K562 (cell line): Measurements from ENCODE around the gene HFE. TPM values are rescaled to one million over a fixed set of nuclear protein-coding genes. Genes with fewer than 3 reads are reported as not detected.
A peak's percentile ranks its signal among the peaks of the same experiment; 100 is the strongest.
"Not testable (repeated sequence)": the region's sequence is repeated elsewhere in the genome, so short reads cannot be mapped to it uniquely, and the experiment has no call there.

Experiments used
- ATAC-seq: fragments of 200-7000 bp; cut with Tn5 transposase; 3 replicates; pipeline ENCODE4 v1.9.1; 2020; ENCODE audit warnings: moderate library complexity
- BruUV-seq: library from RNA; stranded (reverse); fragments of 400-500 nt; replicated peaks from 2 replicates; lab custom pipeline; 2021; lab: Mats Ljungman, UMichigan
- CTCF ChIA-PET: fragments of 300-600 bp; formaldehyde crosslinking; extraction: SDS; loops from one replicate; lab custom pipeline; 2021; ENCODE audit warnings: low intra/inter-chr PET ratio; lab: Yijun Ruan, JAX
- POLR2A ChIA-PET: fragments of 300-600, 350-650 bp; sonication (Branson Sonifier 250); formaldehyde crosslinking; extraction: SDS; loops from one replicate; lab custom pipeline; 2021; ENCODE audit warnings: antibody characterized with exemption, inconsistent platforms; lab: Yijun Ruan, JAX
- DNase-seq, 4 experiments: peaks; one replicate each; pipeline versions ENCODE4 v3.0.0 to v3.0.0-alpha.2; 2011 to 2018; ENCODE audit warnings: low spot score in 3 of 4, mixed read lengths in 3 of 4; ENCODE audit errors: extremely low read depth in 1 of 4
- FAIRE-seq: peaks from 2 replicates; lab custom pipeline; 2011; peaks lifted over from hg19 to GRCh38; lab: Jason Lieb, UNC
- H2AFZ ChIP-seq: 2 replicates; pipeline ENCODE4 v1.6.0; 2011; ENCODE audit warnings: low read depth, low read length, control low read depth, inconsistent platforms
- H3K27ac ChIP-seq: fragments of 200-600 bp; 3 replicates; pipeline ENCODE4 v1.8.0; 2011; ENCODE audit warnings: low read depth, mild to moderate bottlenecking, control low read depth, inconsistent platforms, low read length, moderate library complexity, mixed read lengths; ENCODE audit errors: extremely low read depth
- H3K27me3 ChIP-seq, 2 experiments: fragments of 300-600 bp in 1 of 2; 2 replicates in 1 of 2; 3 replicates in 1 of 2; pipeline versions ENCODE4 v1.6.0 to v1.8.0; 2011; ENCODE audit warnings: inconsistent platforms in 2 of 2, low read length in 2 of 2, mild to moderate bottlenecking in 1 of 2, mixed read lengths in 1 of 2, moderate library complexity in 1 of 2; ENCODE audit not compliant: control insufficient read depth in 2 of 2, insufficient read depth in 2 of 2
- H3K36me3 ChIP-seq: fragments of 300-600 bp; 3 replicates; pipeline ENCODE4 v1.8.0; 2011; ENCODE audit warnings: mild to moderate bottlenecking, low read length, inconsistent platforms; ENCODE audit not compliant: control insufficient read depth, insufficient read depth
- H3K4me1 ChIP-seq, 2 experiments: fragments of 200-600 bp in 1 of 2; replicated peaks in 1 of 2; 2 replicates in 1 of 2; 3 replicates in 1 of 2; pipeline versions ENCODE4 v1.5.1 to v1.8.0; 2011; ENCODE audit warnings: inconsistent platforms in 2 of 2, low read length in 2 of 2, mild to moderate bottlenecking in 1 of 2, mixed read lengths in 1 of 2, moderate library complexity in 1 of 2; ENCODE audit not compliant: control insufficient read depth in 2 of 2, insufficient read depth in 2 of 2
- H3K4me2 ChIP-seq: 2 replicates; pipeline ENCODE4 v1.6.1; 2011; ENCODE audit warnings: low read length, control low read depth, inconsistent platforms, mixed read lengths; ENCODE audit not compliant: insufficient read depth
- H3K4me3 ChIP-seq: fragments of 200-600 bp; sonication (generic), shearing (Covaris generic); 2 replicates; pipeline ENCODE4 v1.5.1; 2016; ENCODE audit warnings: control low read depth, inconsistent platforms
- H3K79me2 ChIP-seq: fragments of 200-600 bp; 3 replicates; pipeline ENCODE4 v1.8.0; 2011; ENCODE audit warnings: low read length, inconsistent platforms; ENCODE audit not compliant: control insufficient read depth, insufficient read depth
- H3K9ac ChIP-seq, 2 experiments: 2 replicates each; pipeline versions ENCODE4 v1.6.0 to v1.6.1; 2011; ENCODE audit warnings: low read depth in 2 of 2, low read length in 2 of 2, control low read depth in 1 of 2, inconsistent platforms in 1 of 2, mild to moderate bottlenecking in 1 of 2, mixed read lengths in 1 of 2; ENCODE audit not compliant: insufficient read depth in 1 of 2
- H3K9me1 ChIP-seq: one replicate; pipeline ENCODE4 v1.6.0; 2011; ENCODE audit warnings: inconsistent platforms, mild to moderate bottlenecking, low read length, moderate library complexity; ENCODE audit not compliant: control insufficient read depth, insufficient read depth
- H3K9me3 ChIP-seq: replicated peaks from 2 replicates; pipeline ENCODE4 v1.5.1; 2011; ENCODE audit warnings: low read depth, low read length, inconsistent platforms; ENCODE audit not compliant: control insufficient read depth, insufficient read depth
- H4K20me1 ChIP-seq: replicated peaks from 2 replicates; pipeline ENCODE4 v1.6.1; 2011; ENCODE audit warnings: low read length, inconsistent platforms, mixed read lengths; ENCODE audit not compliant: control insufficient read depth, insufficient read depth
- CBFA2T3 ChIP-seq: fragments of 450-650 bp; IDR thresholded peaks from 2 replicates; pipeline ENCODE4 v1.6.1; 2017
- CREB1 ChIP-seq, 2 experiments: sonication (generic) in 1 of 2; formaldehyde crosslinking in 1 of 2; IDR thresholded peaks; 2 replicates each; pipeline versions ENCODE4 v1.6.1 to v1.8.0; 2012 to 2022; ENCODE audit warnings: inconsistent platforms in 1 of 2, mild to moderate bottlenecking in 1 of 2, missing genetic modification reagents in 1 of 2, moderate library complexity in 1 of 2
- CTBP1 ChIP-seq: fragments of 450-650 bp; IDR thresholded peaks from 2 replicates; pipeline ENCODE4 v1.6.1; 2016; ENCODE audit warnings: borderline replicate concordance
- DPF2 ChIP-seq: fragments of 450-650 bp; IDR thresholded peaks from 2 replicates; pipeline ENCODE4 v1.6.1; 2016
- ELF1 ChIP-seq: fragments of 200-800 bp; sonication (Bioruptor generic); IDR thresholded peaks from 2 replicates; pipeline ENCODE4 v1.6.1; 2016; ENCODE audit warnings: missing genetic modification characterization, missing compliant biosample characterization
- ETV1 ChIP-seq: fragments of 450-650 bp; conservative IDR thresholded peaks from 2 replicates; pipeline ENCODE4 v1.6.1; 2016; ENCODE audit warnings: missing genetic modification characterization, control low read depth, low read depth, missing compliant biosample characterization
- HES1 ChIP-seq: fragments of 450-650 bp; IDR thresholded peaks from 2 replicates; pipeline ENCODE4 v1.6.1; 2016; ENCODE audit warnings: low read depth, mild to moderate bottlenecking, moderate library complexity
- LCOR ChIP-seq: sonication (generic); formaldehyde crosslinking; IDR thresholded peaks from 2 replicates; pipeline ENCODE4 v1.8.0; 2022; ENCODE audit warnings: mild to moderate bottlenecking, missing genetic modification reagents
- NCOA1 ChIP-seq: fragments of 450-650 bp; IDR thresholded peaks from 2 replicates; pipeline ENCODE4 v1.6.1; 2016; ENCODE audit warnings: low read depth
- POLR2B ChIP-seq: fragments of 450-650 bp; IDR thresholded peaks from 2 replicates; pipeline ENCODE4 v1.6.1; 2018; ENCODE audit warnings: low read depth; ENCODE audit not compliant: partially characterized antibody
- RBM25 ChIP-seq: fragments of 200-400 bp; formaldehyde crosslinking; IDR thresholded peaks from 2 replicates; pipeline ENCODE4 v1.6.1; 2018; ENCODE audit warnings: low read length, low read depth, moderate library complexity; ENCODE audit not compliant: severe bottlenecking
- SUPT5H ChIP-seq: fragments of 450-650 bp; IDR thresholded peaks from 2 replicates; pipeline ENCODE4 v1.6.1; 2016
- TEAD4 ChIP-seq, 2 experiments: sonication (generic) in 1 of 2; formaldehyde crosslinking in 1 of 2; IDR thresholded peaks; 2 replicates each; pipeline versions ENCODE4 v1.6.1 to v1.8.0; 2012 to 2022; ENCODE audit warnings: borderline replicate concordance in 1 of 2, inconsistent platforms in 1 of 2, low read length in 1 of 2, mild to moderate bottlenecking in 1 of 2, missing genetic modification reagents in 1 of 2
- TFE3 ChIP-seq: fragments of 450-650 bp; formaldehyde crosslinking; IDR thresholded peaks from 2 replicates; pipeline ENCODE4 v1.4.0; 2020; ENCODE audit warnings: mild to moderate bottlenecking, mixed read lengths
- THAP12 ChIP-seq: fragments of 250-450 bp; sonication (Bioruptor Pico); IDR thresholded peaks from 2 replicates; pipeline ENCODE4 v1.9.0; 2021; ENCODE audit warnings: mild to moderate bottlenecking, inconsistent platforms
- TOE1 ChIP-seq, 2 experiments: fragments of 450-650 bp in 1 of 2; sonication (generic) in 1 of 2; formaldehyde crosslinking in 1 of 2; IDR thresholded peaks; 2 replicates each; pipeline versions ENCODE4 v1.7.1 to v1.8.0; 2016 to 2022; ENCODE audit warnings: borderline replicate concordance in 2 of 2, mild to moderate bottlenecking in 2 of 2, antibody characterized with exemption in 1 of 2, inconsistent platforms in 1 of 2, low read depth in 1 of 2, missing genetic modification reagents in 1 of 2, moderate library complexity in 1 of 2
- TRIM28 ChIP-seq: fragments of 450-650 bp; IDR thresholded peaks from 2 replicates; pipeline ENCODE4 v1.6.1; 2017
- ZBED1 ChIP-seq: IDR thresholded peaks from 2 replicates; pipeline ENCODE4 v1.6.1; 2014
- WGBS: fragments of 100-300 bp; shearing (Covaris generic); methylation state at CpG from one replicate; pipeline ENCODE4 v1.1.6; 2016; ENCODE audit warnings: low coverage, mixed read lengths; ENCODE audit not compliant: insufficient coverage; ENCODE audit errors: missing lambda C conversion rate; 5-methylcytosine and 5-hydroxymethylcytosine counted together
- in situ Hi-C: fragments of 300-500 bp; cut with MboI; formaldehyde crosslinking; loops from 4 replicates; pipeline ENCODE4 v1.15.0; 2018; ENCODE audit warnings: inconsistent platforms, mixed read lengths
- intact Hi-C: fragments of 100-400 bp; cut with micrococcal nuclease; formaldehyde crosslinking; loops from 2 replicates; pipeline ENCODE4 v1.14.2; 2022
- polyA plus RNA-seq, 8 experiments: library from polyadenylated mRNA; depleted of rRNA in 4 of 8; stranded (reverse) in 5 of 8; unstranded in 3 of 8; fragments of >200 nt; fragmentation: Nextera tagmentation in 2 of 8; fragmentation: Illumina TruSeq in 1 of 8; extraction: Ambion mirVana in 2 of 8; extraction: Trizol in 1 of 8; gene quantifications; 2 replicates each; pipeline versions ENCODE4 v1.2.1 to v1.2.3, GENCODE V29; 2011 to 2014; ENCODE audit warnings: inconsistent platforms in 1 of 8, missing spikeins in 1 of 8
- total RNA-seq, 7 experiments: library from RNA; depleted of rRNA in 6 of 7; stranded (reverse); fragments of >200 nt in 6 of 7; fragmentation: Illumina TruSeq in 2 of 7; extraction: Trizol in 2 of 7; gene quantifications; 2 replicates each; pipeline versions ENCODE4 v1.2.1 to v1.2.3, GENCODE V29; 2011 to 2021; ENCODE audit warnings: low replicate concordance in 1 of 7

HFE gene
- total and polyA plus RNA-seq, 9 of the 15 experiments (the other 6 are each of a cell fraction or from before 2014, with no cell fraction given) = 0.14 to 1.2 (median 0.76) TPM

- H4K20me1 ChIP-seq; H3K9me1 ChIP-seq; H2AFZ ChIP-seq; intact Hi-C loops; H3K36me3 ChIP-seq; H3K9me3 ChIP-seq; in situ Hi-C loops; BruUV-seq; H3K27me3 ChIP-seq; CTCF ChIA-PET; TF ChIP-seq TOE1 (CRISPR knock-in tag; IDR thresholded peaks at IDR 0.05; ENCODE audit: borderline replicate concordance, low read depth); TEAD4 (CRISPR knock-in tag; IDR thresholded peaks at IDR 0.05; ENCODE audit: borderline replicate concordance); CREB1 (CRISPR knock-in tag; IDR thresholded peaks at IDR 0.05): not testable (repeated sequence)
- H3K4me1 ChIP-seq = peaks cover 7 to 24% of the 10 kb centered on the region in 2 experiments
- WGBS = 8% methylated on average over 18 of the region's 18 CpGs
- DNase-seq (peak in 1 of 4 experiments; percentile 84), ATAC-seq (peak; percentile 10), FAIRE-seq (peak; percentile 72)
- H3K9ac ChIP-seq = peak overlapping the region; percentile 16 to 89; a peak in 2 of 4 replicates
- peak overlapping the region; percentile 60; the same call in 1 of the 2 replicates for H3K4me3 ChIP-seq
- H3K27ac ChIP-seq = peak overlapping the region; percentile 94
- H3K79me2 ChIP-seq = peaks cover 36% of the 10 kb centered on the region
- POLR2A ChIA-PET = interaction anchor here (0.6 to 23.0 kb wide), 9 partner anchors 10 to 163 kb away, joined by 3 to 597 read pairs (median 6); a partner anchor contains a TSS
- peak overlapping the region; percentile 63 for H3K4me2 ChIP-seq
- TF ChIP-seq THAP12 (peak; percentile 85), ELF1 (tag) (peak; percentile 49; the same call in 1 of the 2 replicates), TOE1 (IDR thresholded peaks at IDR 0.05; ENCODE audit: borderline replicate concordance) (0 out of 2 replicates have a peak, but pooled peaks have one; percentile 12), SUPT5H (peak; percentile 49), NCOA1 (peak; percentile 54; the same call in 1 of the 2 replicates), DPF2 (peak; percentile 86), CTBP1 (peak; percentile 71; the same call in 1 of the 2 replicates), ZBED1 (peak; percentile 77; the same call in 1 of the 2 replicates), POLR2B (peak; percentile 67), LCOR (peak; percentile 48; the same call in 1 of the 2 replicates), ETV1 (tag) (peak; percentile 79), CBFA2T3 (peak; percentile 80), TEAD4 (IDR thresholded peaks at IDR 0.05; ENCODE audit: low read length) (peak; percentile 60), CREB1 (IDR thresholded peaks at IDR 0.05) (peak; percentile 44; the same call in 1 of the 2 replicates), TRIM28 (peak; percentile 18; the same call in 1 of the 2 replicates), RBM25 (peak; percentile 24), TFE3 (CRISPR knock-in tag) (peak; percentile 16; the same call in 1 of the 2 replicates), HES1 (0 out of 2 replicates have a peak, but pooled peaks have one; percentile 14)
These were observed 34.4 kb upstream of the HFE start for GRCh38 chr6:26052762-26053250.
